Lung (tissue), 12 donors: ENCODE results near the gene CCDC60. TPM values are rescaled to one million over a fixed set of nuclear protein-coding genes. Genes with fewer than 3 reads are reported as not detected.
A peak's percentile ranks its signal among the peaks of the same experiment; 100 is the strongest.

ENCODE experiments used
- ATAC-seq: fragments of 200-7000 bp; cut with Tn5 transposase; one replicate; pipeline ENCODE4 v1.9.1; 2020; ENCODE audit warnings: moderate number of reproducible peaks; ENCODE audit not compliant: insufficient read depth, low FRiP score
- DNase-seq, 3 donors: peaks; one replicate each; pipeline ENCODE4 v3.0.0-alpha.2; 2013 to 2017
- H3K27ac ChIP-seq, 2 donors: one replicate each; pipeline ENCODE4 v1.5.1; 2013; ENCODE audit warnings: mild to moderate bottlenecking in 2 of 2, moderate library complexity in 2 of 2, control low read depth in 1 of 2, inconsistent platforms in 1 of 2, low read depth in 1 of 2, low read length in 1 of 2
- H3K27me3 ChIP-seq, 3 donors: one replicate each; pipeline ENCODE4 v1.5.1; 2013; ENCODE audit warnings: low read length in 2 of 3; ENCODE audit not compliant: control insufficient read depth in 3 of 3, insufficient read depth in 3 of 3
- H3K36me3 ChIP-seq, 4 donors: one replicate each; pipeline ENCODE4 v1.5.1; 2013; ENCODE audit warnings: low read length in 4 of 4, mild to moderate bottlenecking in 1 of 4, moderate library complexity in 1 of 4; ENCODE audit not compliant: control insufficient read depth in 4 of 4, insufficient read depth in 4 of 4
- H3K4me1 ChIP-seq, 5 donors: one replicate each; pipeline ENCODE4 v1.5.1; 2013; ENCODE audit warnings: low read length in 5 of 5, mild to moderate bottlenecking in 2 of 5, moderate library complexity in 1 of 5; ENCODE audit not compliant: control insufficient read depth in 5 of 5, insufficient read depth in 5 of 5
- H3K4me3 ChIP-seq: one replicate; pipeline ENCODE4 v1.5.1; 2013; ENCODE audit warnings: mild to moderate bottlenecking, control low read depth, moderate library complexity
- H3K9ac ChIP-seq, 2 donors: one replicate each; pipeline ENCODE4 v1.5.1; 2013; ENCODE audit warnings: low read length in 2 of 2, control low read depth in 1 of 2; ENCODE audit not compliant: insufficient read depth in 1 of 2
- H3K9me3 ChIP-seq, 4 donors: one replicate each; pipeline ENCODE4 v1.5.1; 2013; ENCODE audit warnings: low read length in 3 of 4, mild to moderate bottlenecking in 1 of 4, moderate library complexity in 1 of 4; ENCODE audit not compliant: control insufficient read depth in 4 of 4, insufficient read depth in 3 of 4
- CTCF ChIP-seq: IDR thresholded peaks from 2 replicates; pipeline ENCODE4 v1.5.1; 2012; ENCODE audit warnings: mild to moderate bottlenecking; ENCODE audit errors: control extremely low read depth, extremely low read depth
- WGBS, 2 donors: extraction: QIAGEN DNeasy Blood & Tissue Kit; methylation state at CpG; one replicate each; pipeline ENCODE4 v1.1.7; 2013; 5-methylcytosine and 5-hydroxymethylcytosine counted together
- polyA plus RNA-seq, 2 donors: library from polyadenylated mRNA; stranded (reverse); fragments of 200-250 nt; gene quantifications; one replicate each; pipeline ENCODE4 v1.2.1, GENCODE V29; 2013
- total RNA-seq, 2 donors: library from RNA; depleted of rRNA in 1 of 2; stranded (reverse); fragments of >200 nt in 1 of 2; gene quantifications; one replicate each; pipeline ENCODE4 v1.2.1, GENCODE V29; 2014 to 2021
- donor health status: control.
- donor health status: control.
- donor health status: Bipolar disorder and iron deficiency.
- donor health status: healthy.
- donor health status: DM: yes; HTN: yes; CAD: no.

Gene CCDC60
- total and polyA plus RNA-seq, 4 donors, result 2.1 to 7.6 (median 3.5) TPM

- no peaks in the 10 kb centered on the region for H3K27me3 ChIP-seq
- no peaks in the 10 kb centered on the region for H3K4me1 ChIP-seq
- H3K9ac ChIP-seq, result no peak overlapping the region
- TF ChIP-seq CTCF, result no peak
- H3K9me3 ChIP-seq, result peaks cover 0 to 2% (median 0%) of the 10 kb centered on the region in 4 donors
- no peak overlapping the region for H3K4me3 ChIP-seq
- DNase-seq, result no peak
- no peak overlapping the region for H3K27ac ChIP-seq
- no peak for ATAC-seq
- no peaks in the 10 kb centered on the region for H3K36me3 ChIP-seq
- 90 to 96% methylated on average over 3 of the region's 3 CpGs for WGBS, 2 donors
Observed at GRCh38 chr12:119540476-119540875, 205.9 kb downstream of the CCDC60 start.

- H3K36me3 ChIP-seq, result no peaks in the 10 kb centered on the region
- no peaks in the 10 kb centered on the region for H3K27me3 ChIP-seq
- H3K27ac ChIP-seq, result no peak overlapping the region
- no peaks in the 10 kb centered on the region for H3K4me1 ChIP-seq
- H3K9me3 ChIP-seq, result peaks cover 0 to 2% (median 0%) of the 10 kb centered on the region in 4 donors
- WGBS, 2 donors, result 49 to 50% methylated on average over 9 of the region's 9 CpGs
- no peak overlapping the region for H3K9ac ChIP-seq
- DNase-seq (peak; percentile 76 to 92 (median 82)), ATAC-seq (no peak)
- TF ChIP-seq CTCF, result peak; percentile 89
- H3K4me3 ChIP-seq, result no peak overlapping the region
Observed at GRCh38 chr12:119544765-119545625, 210.5 kb downstream of the CCDC60 start.

DNA sequence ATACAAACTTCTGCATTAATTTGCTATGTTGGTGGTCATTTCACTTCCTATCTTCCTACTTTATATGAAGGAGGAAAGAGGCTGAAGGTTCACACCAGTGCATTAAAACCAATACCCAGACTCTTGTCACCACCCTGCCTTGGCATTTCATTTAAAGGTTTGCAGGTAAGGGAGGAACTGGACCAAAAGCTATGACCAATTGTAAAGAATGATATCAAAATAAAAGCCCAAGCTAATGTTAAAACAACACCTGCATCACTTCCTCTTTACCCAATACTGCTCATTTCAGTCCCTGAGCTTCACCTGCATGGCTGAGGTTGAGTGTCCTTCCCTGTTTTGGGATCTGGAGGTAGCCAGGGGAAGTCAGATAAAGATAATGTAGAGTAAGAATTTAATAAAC, 211.8 kb downstream of the CCDC60 start:
- DNase-seq (no peak), ATAC-seq (no peak)
- no peak overlapping the region for H3K4me3 ChIP-seq
- H3K9ac ChIP-seq, result no peak overlapping the region
- H3K36me3 ChIP-seq, result no peaks in the 10 kb centered on the region
- TF ChIP-seq CTCF, result no peak
- H3K27me3 ChIP-seq, result no peaks in the 10 kb centered on the region
- H3K27ac ChIP-seq, result no peak overlapping the region
- H3K9me3 ChIP-seq, result no peaks in the 10 kb centered on the region
- no peaks in the 10 kb centered on the region for H3K4me1 ChIP-seq
